PC-3 (cell line): ENCODE results near the gene G6PC1.
"Not testable (repeated sequence)": the region's sequence is repeated elsewhere in the genome, so short reads cannot be mapped to it uniquely, and the experiment has no call there.

Experiments
- EZH2 ChIP-seq: fragments of 300-600 bp; sonication (generic); IDR thresholded peaks from one replicate; pipeline ENCODE4 v1.6.1; 2017; ENCODE audit warnings: antibody characterized with exemption, mild to moderate bottlenecking, low read length; ENCODE audit not compliant: unreplicated experiment
- TF ChIP-seq, protein P1 (sequence below): fragments of 300-600 bp; sonication (generic); conservative IDR thresholded peaks from 2 replicates; pipeline ENCODE4 v1.5.1; 2017; ENCODE audit warnings: antibody characterized with exemption, low read depth, mild to moderate bottlenecking, low read length

- TF ChIP-seq, protein P1, sequence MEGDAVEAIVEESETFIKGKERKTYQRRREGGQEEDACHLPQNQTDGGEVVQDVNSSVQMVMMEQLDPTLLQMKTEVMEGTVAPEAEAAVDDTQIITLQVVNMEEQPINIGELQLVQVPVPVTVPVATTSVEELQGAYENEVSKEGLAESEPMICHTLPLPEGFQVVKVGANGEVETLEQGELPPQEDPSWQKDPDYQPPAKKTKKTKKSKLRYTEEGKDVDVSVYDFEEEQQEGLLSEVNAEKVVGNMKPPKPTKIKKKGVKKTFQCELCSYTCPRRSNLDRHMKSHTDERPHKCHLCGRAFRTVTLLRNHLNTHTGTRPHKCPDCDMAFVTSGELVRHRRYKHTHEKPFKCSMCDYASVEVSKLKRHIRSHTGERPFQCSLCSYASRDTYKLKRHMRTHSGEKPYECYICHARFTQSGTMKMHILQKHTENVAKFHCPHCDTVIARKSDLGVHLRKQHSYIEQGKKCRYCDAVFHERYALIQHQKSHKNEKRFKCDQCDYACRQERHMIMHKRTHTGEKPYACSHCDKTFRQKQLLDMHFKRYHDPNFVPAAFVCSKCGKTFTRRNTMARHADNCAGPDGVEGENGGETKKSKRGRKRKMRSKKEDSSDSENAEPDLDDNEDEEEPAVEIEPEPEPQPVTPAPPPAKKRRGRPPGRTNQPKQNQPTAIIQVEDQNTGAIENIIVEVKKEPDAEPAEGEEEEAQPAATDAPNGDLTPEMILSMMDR: not testable (repeated sequence)
- not testable (repeated sequence) for TF ChIP-seq EZH2
Measured at GRCh38 chr17:42919522-42920077, 19.0 kb downstream of the G6PC1 start.
